NCI-H1105 (cell line): ENCODE measurements around the gene PDE8B.

Experiments used
- DNase-seq: peaks from one replicate; lab custom pipeline; 2025; lab: John Stamatoyannopoulos, UW

Gene PDE8B

GRCh38 chr5:77230727-77231470 is 20.4 kb downstream of the PDE8B start:
- DNase-seq = no peak

GRCh38 chr5:77231471-77232138 is 21.1 kb downstream of the PDE8B start:
- no peak for DNase-seq

- DNase-seq = no peak
These were observed 22.3 kb downstream of the PDE8B start for GRCh38 chr5:77232574-77233358.

GRCh38 chr5:77235846-77236721 is 25.6 kb downstream of the PDE8B start:
- no peak for DNase-seq

GRCh38 chr5:77239126-77239741 is 28.8 kb downstream of the PDE8B start:
- DNase-seq = no peak

GRCh38 chr5:77241444-77241843 is 31.0 kb downstream of the PDE8B start:
- DNase-seq = no peak

- no peak for DNase-seq
These were observed 39.0 kb downstream of the PDE8B start for GRCh38 chr5:77249475-77249874.

GRCh38 chr5:77250021-77250420 is 39.5 kb downstream of the PDE8B start:
- DNase-seq = no peak

- no peak for DNase-seq
These were observed 41.4 kb downstream of the PDE8B start for GRCh38 chr5:77251921-77252320.

- no peak for DNase-seq
These were observed 45.1 kb downstream of the PDE8B start for GRCh38 chr5:77255617-77256016.

- no peak for DNase-seq
These were observed 45.9 kb downstream of the PDE8B start for GRCh38 chr5:77256406-77256805.

GRCh38 chr5:77258652-77259051 is 48.2 kb downstream of the PDE8B start:
- DNase-seq = no peak

- no peak for DNase-seq
These were observed 49.0 kb downstream of the PDE8B start for GRCh38 chr5:77259476-77259875.

- DNase-seq = no peak
These were observed 52.2 kb downstream of the PDE8B start for GRCh38 chr5:77262697-77263096.

- no peak for DNase-seq
These were observed 55.8 kb downstream of the PDE8B start for GRCh38 chr5:77266291-77266690.

GRCh38 chr5:77267496-77267895 is 57.0 kb downstream of the PDE8B start:
- DNase-seq = no peak

GRCh38 chr5:77272206-77272605 is 61.7 kb downstream of the PDE8B start:
- no peak for DNase-seq

- DNase-seq = no peak
These were observed 67.3 kb downstream of the PDE8B start for GRCh38 chr5:77277759-77278158.

- DNase-seq = no peak
These were observed 69.6 kb downstream of the PDE8B start for GRCh38 chr5:77280036-77280435.

GRCh38 chr5:77281969-77282336 is 71.5 kb downstream of the PDE8B start:
- DNase-seq = no peak

- DNase-seq = no peak
These were observed 72.0 kb downstream of the PDE8B start for GRCh38 chr5:77282337-77283027.
